Cardiac septum (tissue), 1 donor: ENCODE measurements around the gene DPP6. TPM values are rescaled to one million over a fixed set of nuclear protein-coding genes. Genes with fewer than 3 reads are reported as not detected.

ENCODE experiments used
- DNase-seq: peaks from one replicate; pipeline ENCODE4 v3.0.0-alpha.2; 2020; ENCODE audit warnings: low spot score
- intact Hi-C: fragments of 100-400 bp; cut with DNase I; formaldehyde crosslinking; loops from one replicate; pipeline ENCODE4 v1.14.0; 2022
- total RNA-seq: library from RNA; stranded (reverse); fragmentation: NEBNext Ultra II Directional; extraction: Animal tissue kit (Norgen Biotek cat#: 25700); gene quantifications from one replicate; pipeline ENCODE4 v1.2.1, GENCODE V29; 2021
- donor health status: DM: no; HTN: no; CAD: no.

DPP6 gene
- total RNA-seq, 1 donor from 2014 or later: not detected

DNA sequence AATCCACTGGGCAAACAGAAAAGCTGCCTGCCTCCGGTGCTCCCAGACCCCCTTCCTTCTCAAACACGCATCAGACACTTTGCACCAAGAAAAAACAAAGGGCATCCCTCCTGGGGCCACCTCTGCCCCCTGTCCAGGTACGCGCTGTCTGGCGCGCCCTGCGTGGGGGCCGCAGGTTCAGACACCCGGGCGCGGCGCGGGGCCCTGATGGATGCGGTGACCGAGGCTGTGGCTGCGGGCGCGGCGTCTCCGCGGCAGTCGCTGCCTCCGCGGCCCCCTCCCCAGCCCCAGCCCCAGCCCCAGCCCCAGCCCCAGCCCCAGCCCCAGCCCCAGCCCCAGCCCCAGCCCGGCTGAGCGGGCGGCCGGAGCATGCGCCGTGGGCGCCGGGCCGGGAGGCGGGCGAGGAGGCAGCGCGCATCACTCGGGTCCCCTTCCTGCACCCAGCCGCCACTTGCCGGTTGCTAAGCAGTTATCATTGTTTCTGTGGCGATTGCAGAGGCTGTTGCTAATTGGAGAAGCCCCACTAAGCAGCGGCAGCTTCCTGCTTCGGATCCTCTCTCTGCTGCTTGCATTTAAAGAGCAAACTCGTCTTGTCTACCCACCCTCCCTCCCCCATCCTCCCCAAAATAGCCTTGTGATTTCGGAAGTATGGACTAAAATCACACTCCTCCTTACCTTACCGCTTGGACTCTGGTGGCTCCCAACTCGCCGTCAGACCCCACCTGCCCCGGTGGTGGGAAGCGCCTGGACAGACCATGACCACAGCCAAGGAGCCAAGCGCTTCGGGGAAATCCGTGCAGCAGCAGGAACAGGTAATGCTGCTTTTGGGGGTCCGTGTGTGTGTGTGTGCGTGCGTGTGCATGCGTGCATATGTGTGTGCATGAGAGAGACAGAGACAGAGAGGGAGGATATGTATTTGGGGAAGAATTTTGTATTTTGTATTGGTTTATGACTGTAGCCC lies 252.8 kb downstream of the DPP6 start:
- intact Hi-C loops: no loop called here

DNA sequence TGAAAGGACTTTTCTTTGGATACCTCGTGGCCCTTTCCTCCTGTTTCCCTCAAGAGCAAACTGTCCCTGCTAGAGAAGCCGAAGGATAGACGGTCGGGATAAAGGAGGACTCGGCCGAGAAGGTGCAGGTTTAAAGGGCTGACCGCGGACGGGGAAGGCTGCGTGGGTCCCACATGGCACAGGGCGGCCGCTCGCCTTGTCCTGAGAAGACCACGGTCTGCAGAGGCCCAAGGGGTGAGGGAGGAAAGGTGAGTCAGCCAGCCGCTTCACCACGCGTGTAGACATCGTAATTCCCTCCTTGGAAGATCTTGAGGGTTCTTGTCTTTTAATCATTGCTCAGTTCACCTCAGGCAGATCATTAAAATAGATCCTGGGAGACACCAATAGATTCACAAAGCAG lies 253.8 kb downstream of the DPP6 start:
- intact Hi-C loops: no loop called here
- DNase-seq: no peak

More for the DNA sequence above, 252.8 kb downstream of the DPP6 start:
- no peak for DNase-seq

DNA sequence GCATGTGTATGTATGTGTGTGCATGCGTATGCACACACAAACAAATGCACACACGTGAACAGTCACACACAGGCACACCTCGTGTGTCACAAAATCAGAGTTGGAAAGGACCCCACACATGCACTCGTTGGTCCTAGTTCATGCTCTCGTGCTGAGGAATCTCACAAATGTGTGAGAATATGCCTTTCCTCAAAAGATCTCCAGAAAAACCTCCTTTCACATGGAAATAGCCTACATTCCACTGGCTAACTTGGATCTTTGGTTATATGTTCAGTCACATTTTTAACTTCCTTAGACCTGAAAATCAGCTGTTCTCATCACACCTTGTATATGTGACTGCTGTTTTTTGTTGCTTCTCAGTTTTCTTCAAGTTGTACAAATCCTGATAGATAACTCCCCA lies 256.7 kb downstream of the DPP6 start:
- no peak for DNase-seq
- intact Hi-C loops: no loop called here

DNA sequence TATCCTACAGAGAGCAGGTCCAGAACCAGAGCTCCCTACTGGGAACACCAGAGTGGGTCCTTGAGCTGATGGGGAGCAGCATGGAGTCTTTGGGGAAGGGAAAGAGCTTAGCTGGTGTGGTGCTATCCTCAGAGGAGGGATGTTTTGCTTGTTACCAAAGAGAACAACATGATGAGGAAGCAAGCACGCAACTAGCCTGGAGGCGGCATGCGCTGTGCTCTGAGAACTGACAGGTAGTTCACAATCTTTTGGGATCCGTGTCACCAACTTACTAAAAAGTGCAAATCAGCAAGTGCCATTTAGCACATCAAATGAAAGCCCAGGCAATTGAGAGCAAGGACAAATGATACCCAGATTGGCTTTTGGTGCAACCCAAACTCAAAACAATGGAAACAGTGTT lies 257.9 kb downstream of the DPP6 start:
- DNase-seq: no peak
- intact Hi-C loops: no loop called here

DNA sequence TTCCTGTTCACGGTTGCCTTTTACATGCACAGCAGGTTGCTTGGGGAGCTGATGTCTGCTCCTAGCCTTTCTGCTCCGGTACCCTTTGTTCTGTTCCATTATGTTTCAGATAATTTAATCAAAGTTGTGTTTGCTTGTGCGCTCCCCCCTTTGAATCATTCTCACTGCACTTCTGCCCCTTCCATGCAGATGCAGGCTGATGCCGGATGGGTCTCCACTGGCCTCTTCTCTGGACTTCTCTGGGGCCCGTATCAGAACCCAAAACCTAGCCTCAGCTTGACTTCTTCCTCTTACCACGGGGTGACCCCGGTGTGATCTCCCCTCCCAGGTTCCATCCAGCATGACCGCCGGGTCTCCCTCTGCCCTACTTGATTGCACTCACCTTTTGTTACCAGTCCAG lies 272.0 kb downstream of the DPP6 start:
- DNase-seq: no peak
- intact Hi-C loops: no loop called here

DNA sequence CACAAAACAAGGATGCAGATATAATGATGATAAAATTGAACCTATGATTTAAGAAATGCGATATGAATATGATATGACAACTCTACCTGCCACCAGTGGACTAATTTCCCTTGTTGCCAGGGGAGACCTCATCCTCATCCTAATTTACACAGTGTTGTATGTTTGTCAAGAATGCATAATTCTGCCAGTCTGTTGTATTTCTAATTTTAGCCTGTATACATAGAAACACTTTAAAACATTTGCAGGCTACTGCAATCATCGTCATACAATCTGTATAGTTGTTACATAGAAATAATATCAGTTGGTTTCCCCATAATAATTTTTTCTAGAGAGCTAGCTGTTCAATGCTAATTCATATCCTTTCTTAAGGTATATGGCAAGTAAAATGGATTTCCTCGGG lies 274.2 kb downstream of the DPP6 start:
- intact Hi-C loops: no loop called here
- no peak for DNase-seq

DNA sequence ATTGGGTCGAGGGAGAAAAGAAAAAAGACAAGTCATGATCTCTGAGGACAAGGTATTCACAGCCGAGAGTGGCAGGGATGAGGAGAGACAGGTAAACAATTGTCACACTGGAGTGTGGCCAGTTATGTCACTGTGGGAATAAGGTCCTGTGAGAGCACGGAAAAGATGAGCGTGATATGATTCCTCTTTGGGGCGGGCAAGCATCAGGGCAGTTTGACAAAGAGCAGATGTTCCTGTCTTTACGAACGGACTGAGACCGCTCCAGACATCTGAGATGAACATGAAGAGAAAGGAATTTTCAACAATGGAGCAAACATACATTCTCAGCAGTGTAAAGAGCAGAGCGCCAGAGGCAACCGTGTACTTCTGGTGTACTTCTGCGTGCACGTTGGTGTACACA lies 278.1 kb downstream of the DPP6 start:
- DNase-seq: no peak
- intact Hi-C loops: no loop called here

DNA sequence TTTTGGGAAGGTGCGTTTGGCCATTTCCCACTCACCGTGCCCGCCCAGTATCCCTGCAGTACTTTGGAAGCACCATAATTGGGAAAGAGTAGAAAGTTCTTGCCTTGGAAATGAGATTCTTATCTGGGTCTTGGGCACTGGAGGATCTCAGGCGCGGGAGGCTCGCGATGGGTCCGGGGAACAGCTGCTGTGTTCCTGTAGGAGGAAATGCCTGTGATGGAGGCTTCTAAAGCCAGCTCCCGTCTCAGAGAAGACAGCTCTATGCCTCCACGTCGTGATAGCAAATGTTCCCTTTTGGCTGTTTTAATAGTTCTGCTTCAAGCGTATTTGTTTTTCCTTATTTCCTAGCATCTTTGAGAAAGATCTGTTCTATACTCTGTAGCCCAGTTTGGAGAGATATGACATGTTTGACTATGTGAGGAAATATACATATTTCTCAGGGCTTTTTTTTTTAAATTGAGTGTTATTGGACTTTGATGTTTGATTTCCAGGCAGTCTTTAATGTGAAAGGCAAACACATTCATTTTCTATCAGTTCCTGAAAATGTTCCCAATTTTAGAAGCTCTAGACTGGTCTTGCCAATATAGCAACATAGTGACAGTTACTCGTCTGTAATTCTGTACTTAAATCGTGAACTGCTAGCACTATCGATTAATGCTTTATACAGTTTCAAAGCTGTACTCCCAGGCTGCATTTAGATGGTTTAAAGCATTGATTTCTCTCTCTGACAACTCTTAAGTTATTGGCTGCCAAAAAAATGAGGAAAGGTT lies 280.8 kb downstream of the DPP6 start:
- DNase-seq: no peak
- intact Hi-C loops: no loop called here

DNA sequence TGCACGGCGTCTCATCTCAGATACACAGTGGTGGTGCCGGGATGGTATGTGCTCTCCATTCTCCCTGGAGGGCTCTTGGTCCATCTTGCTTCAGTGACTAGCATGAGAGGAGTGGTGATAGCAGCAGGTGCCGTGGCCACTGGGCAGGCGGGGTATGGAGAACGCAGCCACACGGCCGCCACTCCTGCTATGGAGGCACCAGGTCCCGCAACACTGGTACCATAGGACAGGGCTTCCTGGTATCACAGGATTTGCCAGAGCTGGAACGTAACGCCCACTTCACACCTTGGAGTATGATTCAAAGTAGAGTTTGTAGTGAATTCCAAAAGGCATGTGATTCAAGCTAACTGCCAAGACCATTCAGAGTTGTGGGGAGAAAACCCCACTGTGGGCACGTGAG lies 284.1 kb downstream of the DPP6 start:
- DNase-seq: no peak

DNA sequence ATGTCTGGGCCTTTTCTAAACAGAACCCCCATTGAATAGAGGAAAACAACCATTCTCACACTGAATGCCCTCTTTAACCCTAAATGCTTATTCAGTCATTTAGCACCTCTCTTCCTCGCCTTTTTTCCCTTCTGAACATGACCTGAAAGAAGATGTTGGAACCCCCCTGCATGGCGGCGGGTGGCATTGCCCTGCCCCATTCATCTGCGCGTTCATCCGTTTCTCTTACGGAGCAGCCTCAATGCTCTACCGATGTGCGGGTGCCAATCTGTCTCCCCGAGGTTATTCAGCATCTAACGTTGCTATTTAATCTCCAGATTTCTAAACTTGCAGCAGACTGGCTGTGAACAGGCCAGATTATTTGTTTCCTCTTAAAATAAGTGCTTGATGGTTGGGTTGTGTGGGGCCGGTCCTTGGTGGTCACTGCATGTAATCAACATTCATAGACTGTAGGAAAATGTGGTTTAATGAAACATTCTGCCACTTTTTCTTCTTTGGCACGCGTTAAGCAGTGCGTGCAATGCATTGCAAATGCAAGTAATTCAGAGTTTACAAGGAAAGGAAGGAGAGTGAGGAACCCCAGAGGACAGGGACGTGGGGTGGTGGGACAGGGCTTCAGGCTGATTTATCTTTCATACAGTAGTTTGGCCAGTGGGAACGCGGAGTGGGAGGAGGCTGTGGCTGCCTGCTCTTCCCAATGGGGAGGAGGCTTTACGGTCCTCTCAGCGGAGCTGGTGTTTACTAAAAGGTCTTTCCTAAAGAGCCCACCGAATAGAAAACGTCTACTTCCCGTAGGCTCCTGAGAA lies 286.7 kb downstream of the DPP6 start:
- intact Hi-C loops: no loop called here
- no peak for DNase-seq

More for the DNA sequence above, 284.1 kb downstream of the DPP6 start:
- intact Hi-C loops: no loop called here

DNA sequence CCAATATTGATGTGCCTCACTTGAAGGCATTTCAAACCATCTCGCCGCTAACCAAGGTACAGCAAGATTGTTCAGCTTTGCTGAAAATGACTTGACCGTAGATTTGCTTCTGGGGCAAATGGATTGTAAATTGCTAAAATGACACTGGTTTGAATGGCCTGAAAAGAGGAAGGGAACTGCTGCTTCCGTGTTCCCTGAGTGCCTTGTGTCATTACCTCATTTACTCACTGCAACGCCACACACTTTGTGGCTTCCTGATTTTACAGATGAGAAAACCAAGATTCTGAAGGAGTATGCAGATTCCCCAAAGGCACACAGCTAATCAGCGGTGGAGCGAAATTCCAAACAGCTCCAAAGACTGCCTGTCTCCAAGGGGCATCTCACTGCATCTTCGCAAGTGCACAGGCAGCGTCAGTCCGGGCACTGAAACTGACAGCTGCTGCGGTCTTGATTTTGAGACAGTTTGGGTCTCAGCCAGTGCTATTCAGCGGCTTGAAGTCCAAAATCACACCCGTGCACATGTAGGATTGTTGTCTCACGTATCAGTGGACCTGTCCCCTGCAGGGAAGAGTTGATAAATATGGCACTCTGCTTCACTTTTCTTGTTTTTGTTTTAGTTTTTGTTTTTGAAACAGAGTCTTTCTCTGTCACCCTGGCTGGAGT lies 290.9 kb downstream of the DPP6 start:
- intact Hi-C loops: no loop called here
- no peak for DNase-seq

DNA sequence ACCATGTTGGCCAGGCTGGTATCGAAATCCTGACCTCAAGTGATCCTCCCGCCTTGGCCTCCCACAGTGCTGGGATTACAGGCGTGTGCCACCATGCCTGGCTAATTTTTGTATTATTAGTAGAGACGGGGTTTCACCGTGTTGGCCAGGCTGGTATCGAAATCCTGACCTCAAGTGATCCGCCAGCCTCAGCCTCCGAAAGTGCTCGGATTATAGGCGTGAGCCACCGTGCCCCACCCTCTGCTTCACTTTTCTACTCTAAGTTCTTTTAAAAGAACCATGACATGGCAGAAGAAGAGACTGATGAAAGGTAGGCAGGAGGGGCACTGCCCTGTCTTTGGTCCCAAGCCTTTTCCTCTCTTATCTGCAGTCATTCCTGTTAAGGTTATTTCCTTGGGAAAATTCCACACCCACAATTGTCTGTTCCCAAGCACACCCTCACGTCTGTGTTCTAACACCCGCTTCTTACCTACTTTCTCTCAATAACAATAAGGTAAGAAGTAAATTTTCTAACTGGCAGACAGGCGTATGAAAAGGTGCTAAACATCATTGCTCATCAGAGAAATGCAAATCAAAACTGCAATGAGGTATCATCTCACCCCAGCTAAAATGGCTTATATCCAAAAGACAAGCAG lies 291.7 kb downstream of the DPP6 start:
- intact Hi-C loops: no loop called here
- DNase-seq: no peak

DNA sequence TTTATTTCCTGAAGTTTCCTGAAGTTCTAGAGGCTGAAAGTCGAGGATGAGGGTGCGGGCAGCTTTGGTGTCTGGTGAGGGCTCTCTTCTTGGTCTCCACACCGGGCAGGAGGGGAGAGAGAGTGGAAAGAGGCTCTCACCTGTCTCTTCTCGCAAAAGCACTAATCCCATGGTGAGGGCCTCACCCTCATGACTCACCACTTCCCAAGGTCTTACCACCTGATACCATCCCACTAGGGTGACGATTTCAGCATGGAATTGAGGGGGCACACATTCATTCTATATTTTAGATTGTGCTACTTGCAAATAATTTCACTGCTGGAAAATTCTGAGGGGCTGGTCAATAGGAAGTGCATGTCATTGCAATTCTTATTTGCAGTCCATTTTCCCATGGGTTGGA lies 292.9 kb downstream of the DPP6 start:
- intact Hi-C loops: no loop called here
- no peak for DNase-seq

DNA sequence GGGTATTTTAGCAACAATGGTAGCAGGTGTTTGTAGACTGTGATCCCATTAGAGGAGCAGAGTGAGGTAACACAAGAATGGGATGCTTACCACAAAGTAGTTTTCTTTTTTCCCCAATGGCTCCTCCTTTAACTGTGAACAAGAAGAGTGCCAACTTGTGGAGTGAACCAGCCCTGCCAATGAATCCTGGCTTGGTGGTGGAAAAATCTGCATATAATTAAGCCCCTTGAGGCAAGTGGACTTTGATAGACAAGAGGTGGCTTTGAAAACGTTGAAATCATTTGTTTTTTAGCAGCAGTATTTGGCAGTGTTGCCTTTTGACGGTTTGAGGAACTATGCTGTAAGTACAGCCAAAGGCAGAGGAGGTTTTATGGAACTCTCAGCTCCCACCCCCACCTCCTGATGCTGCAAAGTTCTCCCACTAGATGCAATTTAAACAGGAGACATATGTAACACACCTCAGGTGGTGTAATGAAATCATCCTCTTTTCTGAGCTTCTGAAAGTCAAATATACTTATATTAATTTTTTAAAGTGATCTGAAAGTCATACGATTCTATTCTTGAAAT lies 295.6 kb downstream of the DPP6 start:
- no peak for DNase-seq
- intact Hi-C loops: no loop called here

DNA sequence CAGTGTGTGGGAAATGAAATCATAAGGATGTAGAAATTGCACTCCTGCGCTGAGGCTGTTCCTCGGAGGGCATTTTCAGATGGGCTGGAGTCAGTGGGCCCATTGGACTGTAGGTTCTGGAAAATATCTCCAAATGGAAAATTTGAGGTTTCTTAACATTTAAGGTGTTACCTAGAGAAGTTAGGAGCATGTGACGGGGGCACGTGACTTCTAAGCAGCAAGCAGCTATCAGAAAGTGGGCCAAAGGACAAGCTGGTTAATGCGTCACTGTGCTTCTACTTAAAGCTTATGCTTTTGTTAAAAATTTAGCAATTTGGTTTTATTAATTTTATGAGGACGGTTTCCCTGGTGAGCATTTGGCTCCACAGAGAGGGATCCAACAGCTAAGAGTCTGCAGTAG lies 298.7 kb downstream of the DPP6 start:
- intact Hi-C loops: no loop called here

DNA sequence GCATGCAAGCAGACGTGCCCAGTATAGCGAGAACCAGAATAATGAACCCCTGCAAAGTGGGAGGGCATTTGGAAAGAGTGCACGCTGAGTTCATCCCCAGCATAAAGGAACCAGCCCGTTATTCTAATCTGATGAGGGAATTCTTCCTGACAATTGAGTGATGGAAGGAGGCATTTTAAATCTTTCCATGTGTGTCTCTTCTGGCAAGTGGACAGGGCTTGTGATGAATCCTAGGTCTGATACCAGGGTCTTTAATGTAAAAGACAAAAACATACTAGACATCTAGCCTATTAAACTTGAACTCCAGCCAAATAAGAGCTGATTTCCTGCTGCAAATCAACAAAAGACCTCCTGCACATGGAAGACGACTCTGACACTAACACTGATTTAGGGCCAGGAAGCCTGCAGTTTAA lies 301.2 kb downstream of the DPP6 start:
- no peak for DNase-seq
- intact Hi-C loops: no loop called here

More for the DNA sequence above, 298.7 kb downstream of the DPP6 start:
- DNase-seq: no peak

DNA sequence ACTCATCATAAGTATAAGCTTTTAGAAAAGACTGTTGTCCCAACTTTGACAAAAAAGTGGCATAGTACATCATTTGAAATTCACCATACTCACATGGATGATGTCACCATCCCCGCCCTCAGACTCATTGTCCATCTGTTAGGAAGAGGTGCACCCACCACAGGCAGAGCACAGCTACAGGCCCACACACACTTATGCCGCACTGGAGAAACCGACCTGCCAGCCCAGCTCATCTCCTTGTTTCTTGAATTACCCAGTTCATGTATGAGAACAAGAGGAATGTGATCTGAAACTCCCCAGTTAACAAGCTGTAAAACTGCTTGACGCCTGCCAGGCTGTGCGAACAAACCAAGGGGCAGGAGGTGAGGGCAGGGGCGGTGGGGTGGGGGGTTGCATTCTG lies 312.0 kb downstream of the DPP6 start:
- intact Hi-C loops: no loop called here
- no peak for DNase-seq

DNA sequence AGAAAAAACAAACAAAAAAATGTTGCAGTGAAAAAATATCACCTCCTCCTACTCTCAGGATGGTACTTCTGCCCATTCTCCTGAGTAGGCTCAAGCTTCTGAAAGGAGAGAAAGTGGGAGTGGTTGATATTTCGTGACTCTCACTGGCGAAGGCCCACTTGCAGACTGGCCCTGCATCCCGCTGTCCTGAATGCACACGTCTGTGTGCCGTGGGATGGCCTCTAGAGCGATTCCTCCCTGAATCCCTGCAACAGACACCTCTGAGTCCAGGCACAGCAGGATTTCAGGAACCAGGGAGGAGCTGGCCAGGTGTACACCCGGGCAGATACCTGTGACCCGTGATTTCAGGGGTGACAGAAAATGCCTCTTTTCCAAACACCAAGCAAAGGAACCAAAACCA lies 319.2 kb downstream of the DPP6 start:
- no peak for DNase-seq
- intact Hi-C loops: no loop called here
